ENCODE data around the gene ME3. TPM values are rescaled to one million over a fixed set of nuclear protein-coding genes. Genes with fewer than 3 reads are reported as not detected.
A peak's percentile ranks its signal among the peaks of the same experiment; 100 is the strongest.
"Not testable (repeated sequence)": the region's sequence is repeated elsewhere in the genome, so short reads cannot be mapped to it uniquely, and the experiment has no call there.

ME3 gene
- total RNA-seq, 1 experiment from 2014 or later = 83.8 TPM

DNA sequence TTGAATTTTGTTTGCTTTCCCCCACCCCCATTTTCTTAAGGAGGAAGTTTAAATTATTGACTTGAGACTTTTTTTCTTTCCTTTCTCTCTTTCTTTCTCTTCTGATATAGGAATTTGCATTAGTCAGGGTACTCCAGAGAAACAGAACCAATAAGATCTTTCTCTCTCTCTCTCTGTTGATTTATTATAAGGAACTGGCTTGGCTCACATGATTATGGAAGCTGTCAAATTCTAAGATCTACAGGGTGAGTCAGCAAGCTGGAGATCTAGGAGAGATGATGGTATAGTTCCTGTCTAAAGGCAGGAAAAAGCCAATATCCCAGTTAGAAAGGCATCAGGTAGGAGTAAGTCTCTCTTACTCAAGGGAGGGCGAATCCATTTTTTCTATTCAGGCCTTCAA lies 233.7 kb downstream of the ME3 start:
- Histone ChIP-seq H3K4me3 (ENCODE audit: low read length) (no peak overlapping the region), H3F3A (ENCODE audit: low read length, unreplicated experiment) (no peaks in the 10 kb centered on the region), H3K27ac (ENCODE audit: low read length) (no peak overlapping the region), H3K4me2 (ENCODE audit: low read length) (no peak overlapping the region), H3K27me3 (ENCODE audit: low read length) (no peaks in the 10 kb centered on the region), H3K36me3 (ENCODE audit: low read depth, low read length) (no peaks in the 10 kb centered on the region), H3K4me1 (ENCODE audit: insufficient read depth, low read length) (peaks cover 5% of the 10 kb centered on the region), H3K79me2 (ENCODE audit: low read length) (no peaks in the 10 kb centered on the region), H3K9me2 (replicated peaks; ENCODE audit: low read length) (no peaks in the 10 kb centered on the region), H3K9ac (ENCODE audit: low read length) (no peak overlapping the region), H3K9me3 (ENCODE audit: low read length) (no peaks in the 10 kb centered on the region), H2AFZ (ENCODE audit: low read length) (no peak overlapping the region), H4K20me1 (ENCODE audit: low read length) (no peaks in the 10 kb centered on the region)
- TF ChIP-seq EZH2phosphoT487 (IDR thresholded peaks at IDR 0.05; ENCODE audit: borderline replicate concordance, low read length) (no peak), CTCF (conservative IDR thresholded peaks at IDR 0.05; ENCODE audit: low read depth, low read length) (no peak), EZH2 (IDR thresholded peaks at IDR 0.05; ENCODE audit: low read length, unreplicated experiment) (no peak)
- ChIA-PET POLR2A (ENCODE audit: unreplicated experiment) (no interaction called here), CTCF (no interaction called here)
- no TSS peak for BruUV-seq (replicated peaks)
- intact Hi-C loops (cut with micrococcal nuclease) = no loop called here
- peak; percentile 12 for DNase-seq
- ATAC-seq = no peak

GRCh38 chr11:86435711-86436110 lies 236.7 kb downstream of the ME3 start:
- Histone ChIP-seq H2AFZ (ENCODE audit: low read length) (no peak overlapping the region), H3K36me3 (ENCODE audit: low read depth, low read length) (no peaks in the 10 kb centered on the region), H3K27ac (ENCODE audit: low read length) (no peak overlapping the region), H3K27me3 (ENCODE audit: low read length) (no peaks in the 10 kb centered on the region), H3K79me2 (ENCODE audit: low read length) (no peaks in the 10 kb centered on the region), H4K20me1 (ENCODE audit: low read length) (no peaks in the 10 kb centered on the region), H3K4me3 (ENCODE audit: low read length) (no peak overlapping the region), H3K9me2 (replicated peaks; ENCODE audit: low read length) (no peaks in the 10 kb centered on the region), H3F3A (ENCODE audit: low read length, unreplicated experiment) (no peaks in the 10 kb centered on the region), H3K4me2 (ENCODE audit: low read length) (no peak overlapping the region), H3K4me1 (ENCODE audit: insufficient read depth, low read length) (no peaks in the 10 kb centered on the region), H3K9me3 (ENCODE audit: low read length) (no peaks in the 10 kb centered on the region), H3K9ac (ENCODE audit: low read length) (no peak overlapping the region)
- ATAC-seq = no peak
- no TSS peak for BruUV-seq (replicated peaks)
- ChIA-PET CTCF (no interaction called here), POLR2A (ENCODE audit: unreplicated experiment) (no interaction called here)
- intact Hi-C loops (cut with micrococcal nuclease) = no loop called here
- TF ChIP-seq CTCF (conservative IDR thresholded peaks at IDR 0.05; ENCODE audit: low read depth, low read length) (no peak), EZH2phosphoT487 (IDR thresholded peaks at IDR 0.05; ENCODE audit: borderline replicate concordance, low read length) (no peak), EZH2 (IDR thresholded peaks at IDR 0.05; ENCODE audit: low read length, unreplicated experiment) (no peak)
- DNase-seq = no peak

- H2AFZ ChIP-seq (ENCODE audit: low read length); H3K27ac ChIP-seq (ENCODE audit: low read length); DNase-seq; H3K4me3 ChIP-seq (ENCODE audit: low read length); H3K9ac ChIP-seq (ENCODE audit: low read length); H3K9me2 ChIP-seq (replicated peaks; ENCODE audit: low read length); intact Hi-C loops (cut with micrococcal nuclease); H3K4me1 ChIP-seq (ENCODE audit: insufficient read depth, low read length); H3K36me3 ChIP-seq (ENCODE audit: low read depth, low read length); H3K4me2 ChIP-seq (ENCODE audit: low read length); H3K79me2 ChIP-seq (ENCODE audit: low read length); BruUV-seq (replicated peaks); H3K9me3 ChIP-seq (ENCODE audit: low read length); H3K27me3 ChIP-seq (ENCODE audit: low read length); H4K20me1 ChIP-seq (ENCODE audit: low read length); H3F3A ChIP-seq (ENCODE audit: low read length, unreplicated experiment); ATAC-seq; POLR2A ChIA-PET (ENCODE audit: unreplicated experiment); CTCF ChIA-PET: not testable (repeated sequence)
These were observed 238.9 kb downstream of the ME3 start for GRCh38 chr11:86433361-86434095.
